Neural cell (in vitro differentiated cells): ENCODE results near the gene EHHADH. TPM values are rescaled to one million over a fixed set of nuclear protein-coding genes. Genes with fewer than 3 reads are reported as not detected.

ENCODE experiments used
- H2AFZ ChIP-seq: fragments of 200-600, 300-800 bp; sonication (generic), shearing (Covaris generic); 2 replicates; pipeline ENCODE4 v1.6.0; 2014; ENCODE audit warnings: low read depth, mild to moderate bottlenecking, antibody characterized with exemption, low read length, moderate library complexity
- H3F3A ChIP-seq: fragments of 200-600 bp; shearing (Covaris generic); 2 replicates; pipeline ENCODE4 v1.6.1; 2016; ENCODE audit warnings: mild to moderate bottlenecking, moderate library complexity, mixed read lengths, antibody characterized with exemption, low read length; ENCODE audit not compliant: insufficient read depth, poor library complexity, severe bottlenecking
- H3K27ac ChIP-seq: fragments of 200-600, 300-800 bp; sonication (generic), shearing (Covaris generic); 2 replicates; pipeline ENCODE4 v1.5.1; 2014; ENCODE audit warnings: mild to moderate bottlenecking, low read length, moderate library complexity
- H3K27me3 ChIP-seq: fragments of 300-800, 200-600 bp; sonication (generic), shearing (Covaris generic); 2 replicates; pipeline ENCODE4 v1.6.0; 2014; ENCODE audit warnings: mild to moderate bottlenecking, low read depth, low read length, moderate library complexity; ENCODE audit not compliant: insufficient read depth
- H3K36me3 ChIP-seq: fragments of 300-800, 200-600 bp; sonication (generic), shearing (Covaris generic); 2 replicates; pipeline ENCODE4 v1.5.1; 2014; ENCODE audit warnings: mild to moderate bottlenecking, antibody characterized with exemption, low read length, moderate library complexity; ENCODE audit not compliant: insufficient read depth
- H3K4me2 ChIP-seq: fragments of 300-800, 200-600 bp; sonication (generic), shearing (Covaris generic); 2 replicates; pipeline ENCODE4 v1.6.0; 2014; ENCODE audit warnings: mild to moderate bottlenecking, low read length
- H3K4me3 ChIP-seq: fragments of 300-800, 200-600 bp; sonication (generic), shearing (Covaris generic); 2 replicates; pipeline ENCODE4 v1.5.1; 2014; ENCODE audit warnings: mild to moderate bottlenecking, low read length, moderate library complexity
- H3K79me2 ChIP-seq: fragments of 200-600 bp; shearing (Covaris generic); replicated peaks from 2 replicates; pipeline ENCODE4 v1.6.0; 2014; ENCODE audit warnings: mild to moderate bottlenecking, low read length, moderate library complexity; ENCODE audit not compliant: insufficient read depth
- H3K9ac ChIP-seq: fragments of 300-800, 200-600 bp; sonication (generic), shearing (Covaris generic); 2 replicates; pipeline ENCODE4 v1.6.1; 2016; ENCODE audit warnings: mild to moderate bottlenecking, low read length, mixed read lengths
- H3K9me2 ChIP-seq: fragments of 200-600 bp; shearing (Covaris generic); 2 replicates; pipeline ENCODE4 v1.6.1; 2016; ENCODE audit warnings: mild to moderate bottlenecking, low read length, mixed read lengths; ENCODE audit not compliant: insufficient read depth
- H3K9me3 ChIP-seq: fragments of 200-600, 300-800 bp; sonication (generic), shearing (Covaris generic); 2 replicates; pipeline ENCODE4 v1.6.1; 2016; ENCODE audit warnings: mild to moderate bottlenecking, mixed run types, low read length, moderate library complexity, mixed read lengths
- H4K20me1 ChIP-seq: fragments of 200-600 bp; shearing (Covaris generic); 2 replicates; pipeline ENCODE4 v1.6.1; 2016; ENCODE audit warnings: mild to moderate bottlenecking, mixed run types; ENCODE audit not compliant: insufficient read depth
- CTCF ChIP-seq: fragments of 450-650 bp; IDR thresholded peaks from 2 replicates; pipeline ENCODE4 v1.5.1; 2014; ENCODE audit warnings: antibody characterized with exemption, mild to moderate bottlenecking, moderate library complexity; ENCODE audit not compliant: poor library complexity, severe bottlenecking
- EP300 ChIP-seq: fragments of 450-650 bp; conservative IDR thresholded peaks from 2 replicates; pipeline ENCODE4 v1.6.1; 2014; ENCODE audit warnings: antibody characterized with exemption, mild to moderate bottlenecking, moderate library complexity; ENCODE audit not compliant: poor library complexity, severe bottlenecking
- EZH2 ChIP-seq: fragments of 200-600, 300-800 bp; shearing (Covaris generic), sonication (generic); IDR thresholded peaks from 2 replicates; pipeline ENCODE4 v1.6.1; 2014; ENCODE audit warnings: antibody characterized with exemption, low read length, borderline replicate concordance, mild to moderate bottlenecking; ENCODE audit not compliant: insufficient read depth, poor library complexity, severe bottlenecking
- MXI1 ChIP-seq: fragments of 450-650 bp; conservative IDR thresholded peaks from 2 replicates; pipeline ENCODE4 v1.6.1; 2014; ENCODE audit warnings: antibody characterized with exemption, mild to moderate bottlenecking; ENCODE audit not compliant: poor library complexity, severe bottlenecking
- POLR2AphosphoS5 ChIP-seq: IDR thresholded peaks from 2 replicates; pipeline ENCODE4 v1.6.1; 2012
- RAD21 ChIP-seq: fragments of 450-650 bp; conservative IDR thresholded peaks from 2 replicates; pipeline ENCODE4 v1.6.1; 2014; ENCODE audit warnings: antibody characterized with exemption, mild to moderate bottlenecking, moderate library complexity
- REST ChIP-seq: IDR thresholded peaks from 2 replicates; pipeline ENCODE4 v1.6.1; 2012; ENCODE audit warnings: borderline replicate concordance
- SMC3 ChIP-seq: fragments of 450-650 bp; conservative IDR thresholded peaks from 2 replicates; pipeline ENCODE4 v1.6.1; 2014; ENCODE audit warnings: antibody characterized with exemption, mild to moderate bottlenecking, moderate library complexity; ENCODE audit not compliant: poor library complexity
- TAF1 ChIP-seq: IDR thresholded peaks from 2 replicates; pipeline ENCODE4 v1.6.1; 2012; ENCODE audit warnings: low read depth
- polyA plus RNA-seq: library from polyadenylated mRNA; depleted of rRNA; stranded (reverse); fragments of >200 nt; gene quantifications from 2 replicates; pipeline ENCODE4 v1.2.3, GENCODE V29; 2014

The EHHADH gene
- polyA plus RNA-seq, 1 donor from 2014 or later, result 2.0 TPM

- Histone ChIP-seq H3K36me3 (no peaks in the 10 kb centered on the region), H3K4me3 (no peak overlapping the region), H3K9me2 (no peaks in the 10 kb centered on the region), H3K4me2 (no peak overlapping the region), H3K9ac (no peak overlapping the region), H3K9me3 (no peaks in the 10 kb centered on the region), H4K20me1 (no peaks in the 10 kb centered on the region), H3F3A (no peaks in the 10 kb centered on the region), H3K79me2 (no peaks in the 10 kb centered on the region), H3K27me3 (no peaks in the 10 kb centered on the region), H2AFZ (no peak overlapping the region), H3K27ac (no peak overlapping the region)
- no peak for TF ChIP-seq SMC3
- TF ChIP-seq MXI1, result no peak
- no peak for TF ChIP-seq TAF1
- TF ChIP-seq POLR2AphosphoS5, result no peak
- no peak for TF ChIP-seq CTCF
- no peak for TF ChIP-seq EZH2
- no peak for TF ChIP-seq EP300
- TF ChIP-seq RAD21, result no peak
- TF ChIP-seq REST, result no peak
Measured at GRCh38 chr3:185195652-185196051, 58.2 kb downstream of the EHHADH start.

- no peaks in the 10 kb centered on the region for H3K9me2 ChIP-seq
- no peak overlapping the region for H3K27ac ChIP-seq
- no peak overlapping the region for H3K9ac ChIP-seq
- no peaks in the 10 kb centered on the region for H3K36me3 ChIP-seq
- no peaks in the 10 kb centered on the region for H3F3A ChIP-seq
- H3K27me3 ChIP-seq, result no peaks in the 10 kb centered on the region
- TF ChIP-seq EZH2, result no peak
- no peak for TF ChIP-seq REST
- TF ChIP-seq TAF1, result no peak
- TF ChIP-seq CTCF, result no peak
- no peak for TF ChIP-seq RAD21
- no peak for TF ChIP-seq SMC3
- no peak for TF ChIP-seq EP300
- no peak for TF ChIP-seq POLR2AphosphoS5
- H2AFZ ChIP-seq, result no peak overlapping the region
- no peaks in the 10 kb centered on the region for H3K9me3 ChIP-seq
- no peaks in the 10 kb centered on the region for H3K79me2 ChIP-seq
- no peaks in the 10 kb centered on the region for H4K20me1 ChIP-seq
- H3K4me3 ChIP-seq, result no peak overlapping the region
- no peak overlapping the region for H3K4me2 ChIP-seq
Measured at GRCh38 chr3:185188816-185189215, 65.0 kb downstream of the EHHADH start.
